ENCODE measurements around the gene SAMD9L.

The SAMD9L gene

DNA sequence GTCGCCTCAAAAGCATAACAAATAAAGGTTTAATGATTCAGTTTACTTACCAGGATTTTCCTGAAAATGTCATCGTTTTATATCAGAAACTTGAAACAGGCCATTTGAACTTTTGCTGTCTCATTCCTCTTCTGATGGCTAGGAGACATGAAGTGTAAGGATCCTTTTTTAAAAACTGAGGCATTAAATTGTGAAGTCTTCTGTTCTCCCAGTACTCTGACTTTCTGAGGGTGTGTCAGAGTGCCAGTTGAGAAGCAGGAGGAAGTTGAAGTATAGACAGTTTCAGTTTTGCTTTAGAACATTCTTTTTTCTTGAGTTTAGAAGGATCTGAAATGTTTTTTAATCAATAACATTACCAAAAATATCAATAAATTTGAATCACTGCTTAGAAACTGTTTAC lies at the start of gene SAMD9L:
SAMD9L (minus strand) TSS at position 242 of the 400 bp plus-strand sequence. CDS start 12,414 bp downstream, outside the sequence.
- Mint-ChIP-seq H3K27me3 (no peaks in the 10 kb centered on the region), H3K4me1 (ENCODE audit: low read depth) (peaks cover 38% of the 10 kb centered on the region), H3K27ac (peak within 1 kb of the TSS; percentile 88), H3K36me3 (ENCODE audit: low read depth) (peaks cover 12% of the 10 kb centered on the region), H3K4me3 (peak within 1 kb of the TSS; percentile 89), H3K9me3 (peaks cover 5% of the 10 kb centered on the region)

DNA sequence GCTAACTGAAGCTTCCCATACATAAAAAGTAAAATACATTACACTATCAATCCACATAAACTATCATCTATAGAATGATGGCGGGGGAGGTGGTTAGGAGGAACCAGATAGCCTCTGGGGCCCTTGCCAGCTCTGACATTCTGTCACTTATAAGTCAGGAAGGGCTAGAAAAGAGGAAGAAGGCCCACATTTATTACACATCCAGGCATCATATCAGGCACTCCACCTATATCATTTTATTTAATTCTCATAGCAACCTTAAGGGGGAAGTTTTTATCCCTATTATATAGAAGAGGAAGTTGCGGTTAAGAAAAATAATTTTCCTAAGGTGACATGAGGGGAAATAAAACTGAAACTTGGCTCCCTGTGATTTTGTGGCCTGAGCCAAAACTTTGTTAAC lies 48.2 kb upstream of the SAMD9L start:
- no peak overlapping the region for H3K27ac Mint-ChIP-seq
- H3K27me3 Mint-ChIP-seq = peaks cover 49% of the 10 kb centered on the region
- no peaks in the 10 kb centered on the region for H3K4me1 Mint-ChIP-seq (ENCODE audit: low read depth)
- H3K9me3 Mint-ChIP-seq = no peaks in the 10 kb centered on the region
- H3K36me3 Mint-ChIP-seq (ENCODE audit: low read depth) = no peaks in the 10 kb centered on the region
- H3K4me3 Mint-ChIP-seq = no peak overlapping the region

DNA sequence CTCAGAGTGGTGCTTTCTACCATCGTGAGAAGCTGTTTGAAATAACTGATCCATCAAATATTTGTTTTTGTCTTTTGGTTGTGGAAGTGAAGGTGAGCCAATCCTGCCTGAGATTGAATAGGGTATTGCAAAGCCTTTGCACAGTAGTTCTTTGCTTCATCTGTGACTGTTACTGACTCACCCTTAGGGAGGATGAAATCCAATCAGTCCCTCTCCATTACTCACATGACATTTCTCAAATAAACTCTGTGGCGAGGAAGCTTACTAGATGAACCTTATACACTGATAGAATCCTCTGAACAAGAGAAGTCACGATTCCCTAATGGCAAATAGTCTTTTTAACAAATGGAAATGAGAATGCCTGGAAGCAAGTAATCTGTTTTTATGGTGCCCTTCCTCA lies 46.2 kb upstream of the SAMD9L start:
- Mint-ChIP-seq H3K27me3 (peaks cover 50% of the 10 kb centered on the region), H3K36me3 (ENCODE audit: low read depth) (no peaks in the 10 kb centered on the region), H3K27ac (no peak overlapping the region), H3K9me3 (no peaks in the 10 kb centered on the region), H3K4me1 (ENCODE audit: low read depth) (no peaks in the 10 kb centered on the region), H3K4me3 (no peak overlapping the region)

DNA sequence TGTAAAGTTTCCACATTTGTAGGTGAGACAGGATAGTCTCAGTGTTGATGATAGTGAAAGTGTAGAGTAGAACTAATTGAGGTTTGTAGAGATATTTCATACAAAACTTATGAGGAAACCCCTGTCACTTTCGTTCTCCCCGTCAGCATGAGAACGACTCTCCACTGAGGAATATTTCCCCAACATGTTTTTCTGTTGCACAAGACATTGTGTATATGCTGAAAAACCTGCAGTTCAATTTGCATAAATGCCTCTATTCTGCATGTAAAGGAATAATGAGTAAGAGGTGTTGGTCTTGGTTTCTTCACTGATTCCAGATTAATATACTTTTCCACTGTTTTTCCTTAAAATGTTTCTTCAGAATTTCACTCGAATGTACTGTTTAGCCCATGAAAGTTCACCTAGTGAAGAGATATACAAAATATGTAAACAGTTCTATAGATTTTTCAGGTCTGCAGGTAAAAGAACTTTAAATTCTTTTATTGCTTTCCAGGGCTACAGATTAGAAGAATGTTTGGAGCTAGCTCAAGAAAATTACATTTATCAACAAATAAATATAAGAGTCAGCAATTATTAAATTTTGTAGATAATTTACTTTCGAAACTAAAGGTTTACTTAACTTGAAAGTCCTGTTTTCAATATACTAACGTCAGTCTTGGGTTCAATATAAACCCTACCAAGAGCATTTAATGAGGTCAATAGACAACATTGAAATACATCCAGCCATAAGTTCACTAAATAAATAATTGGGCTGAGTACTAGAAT lies 40.9 kb upstream of the SAMD9L start:
- Mint-ChIP-seq H3K9me3 (no peaks in the 10 kb centered on the region), H3K4me3 (no peak overlapping the region), H3K36me3 (ENCODE audit: low read depth) (no peaks in the 10 kb centered on the region), H3K4me1 (ENCODE audit: low read depth) (peaks cover 9% of the 10 kb centered on the region), H3K27me3 (peaks cover 49% of the 10 kb centered on the region), H3K27ac (no peak overlapping the region)

DNA sequence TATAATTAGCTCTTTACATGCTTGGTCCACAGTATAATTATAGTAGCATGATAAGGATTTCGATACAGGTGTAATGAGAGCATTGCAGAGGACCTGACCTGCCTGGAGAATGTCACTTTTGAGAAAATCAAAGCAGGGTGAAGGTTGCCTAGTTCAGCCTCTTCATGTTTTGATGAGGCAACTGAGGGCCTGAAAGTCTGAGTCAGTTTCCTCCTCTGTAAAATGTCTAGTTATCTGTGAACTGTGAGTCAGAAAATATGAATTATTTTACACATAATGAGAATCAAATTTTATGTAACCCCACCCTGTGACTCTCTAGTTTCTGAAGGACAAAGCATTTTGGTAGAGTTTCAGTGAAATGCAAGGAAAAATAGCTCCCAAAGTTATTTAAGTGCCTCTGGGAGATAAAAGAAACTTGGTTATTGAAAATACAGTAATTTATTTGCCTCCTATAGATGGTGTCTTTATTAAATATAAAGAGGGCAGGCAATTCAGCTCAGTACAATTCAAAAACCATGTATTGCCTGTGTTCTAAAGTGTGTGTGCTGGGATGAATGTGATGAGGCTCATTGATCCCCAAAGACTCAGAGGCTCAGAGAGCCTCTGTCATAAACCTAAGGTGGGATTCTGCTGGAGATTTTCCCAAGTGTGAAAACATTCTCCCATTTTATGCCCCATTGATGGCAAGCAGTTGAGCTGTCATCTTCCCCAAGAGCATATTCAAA lies 37.3 kb upstream of the SAMD9L start:
- Mint-ChIP-seq H3K4me3 (no peak overlapping the region), H3K9me3 (no peaks in the 10 kb centered on the region), H3K36me3 (ENCODE audit: low read depth) (no peaks in the 10 kb centered on the region), H3K27me3 (peaks cover 52% of the 10 kb centered on the region), H3K27ac (no peak overlapping the region), H3K4me1 (ENCODE audit: low read depth) (peaks cover 9% of the 10 kb centered on the region)

DNA sequence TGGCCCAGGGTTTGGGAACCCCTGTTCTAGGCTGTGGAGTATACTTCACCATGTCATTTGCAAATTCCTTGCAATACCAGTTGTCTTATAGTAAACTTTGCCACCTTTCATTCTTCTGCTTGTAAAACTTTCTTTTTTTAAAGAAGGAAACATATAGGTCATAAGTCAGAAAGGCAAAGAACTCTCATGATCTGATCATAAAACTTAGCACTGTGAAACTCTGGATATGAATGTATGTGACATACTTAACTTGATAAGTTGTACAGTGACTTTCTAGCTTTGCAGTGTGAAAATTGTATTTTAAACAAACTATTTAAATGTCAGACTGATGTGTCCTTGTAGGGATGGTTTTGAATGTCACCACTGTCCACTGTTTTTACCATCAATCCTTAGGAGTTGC lies 31.0 kb upstream of the SAMD9L start:
- Mint-ChIP-seq H3K9me3 (no peaks in the 10 kb centered on the region), H3K27ac (no peak overlapping the region)

DNA sequence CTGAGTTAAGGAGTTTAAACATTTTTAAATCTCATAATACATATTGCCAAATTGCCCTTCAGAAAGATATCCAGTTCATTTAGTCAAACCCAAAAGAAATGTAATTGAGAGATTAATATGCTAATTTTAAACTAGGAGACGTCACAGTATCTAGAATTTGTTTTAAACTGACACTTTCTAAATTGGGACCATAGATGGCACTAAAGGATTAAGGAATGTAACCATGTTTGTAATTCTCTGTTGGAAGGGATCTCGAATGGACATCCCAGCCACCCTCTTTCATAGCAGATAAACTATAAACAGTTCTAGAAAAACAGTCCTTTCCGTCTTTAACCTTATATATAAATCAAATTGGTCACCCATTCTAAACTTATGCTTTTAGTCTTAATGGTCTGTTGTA lies 30.0 kb upstream of the SAMD9L start:
- Mint-ChIP-seq H3K36me3 (ENCODE audit: low read depth) (no peaks in the 10 kb centered on the region), H3K4me3 (no peak overlapping the region), H3K27ac (no peak overlapping the region), H3K27me3 (peaks cover 42% of the 10 kb centered on the region), H3K9me3 (no peaks in the 10 kb centered on the region), H3K4me1 (ENCODE audit: low read depth) (no peaks in the 10 kb centered on the region)

More for the DNA sequence above, 31.0 kb upstream of the SAMD9L start:
- Mint-ChIP-seq H3K4me3 (no peak overlapping the region), H3K36me3 (ENCODE audit: low read depth) (no peaks in the 10 kb centered on the region), H3K27me3 (peaks cover 44% of the 10 kb centered on the region), H3K4me1 (ENCODE audit: low read depth) (no peaks in the 10 kb centered on the region)

DNA sequence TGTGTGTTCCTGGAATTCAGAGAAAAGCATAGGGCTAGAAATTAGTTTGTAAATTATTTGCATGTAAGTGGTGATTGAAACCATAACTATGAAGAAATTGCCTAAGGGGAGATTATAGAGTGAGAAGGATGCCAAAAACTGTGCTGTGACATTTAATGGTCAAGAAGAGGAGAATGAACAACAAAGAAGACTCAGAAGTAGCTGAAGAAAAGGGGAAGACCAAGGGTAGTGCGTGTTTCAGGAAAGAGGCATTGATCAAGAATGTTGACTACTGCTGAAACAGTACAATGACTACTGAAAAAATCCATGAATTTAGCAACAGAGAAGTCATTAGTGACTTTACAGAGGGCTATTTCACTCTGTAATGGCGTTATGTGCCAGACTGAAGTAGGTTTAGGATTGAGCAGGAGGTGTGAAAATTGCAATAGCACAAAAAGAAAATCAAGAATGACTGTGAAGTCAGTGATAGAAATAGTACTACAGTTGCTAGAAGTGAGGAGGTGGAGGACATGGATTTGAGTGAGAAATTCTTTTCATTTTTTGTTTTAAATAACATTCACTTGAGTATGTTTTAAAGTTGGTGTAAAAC lies 28.9 kb upstream of the SAMD9L start:
- peaks cover under 1% of the 10 kb centered on the region for H3K9me3 Mint-ChIP-seq
- H3K4me3 Mint-ChIP-seq = no peak overlapping the region
- H3K27me3 Mint-ChIP-seq = peaks cover 40% of the 10 kb centered on the region
- H3K27ac Mint-ChIP-seq = no peak overlapping the region
- H3K36me3 Mint-ChIP-seq (ENCODE audit: low read depth) = no peaks in the 10 kb centered on the region
- no peaks in the 10 kb centered on the region for H3K4me1 Mint-ChIP-seq (ENCODE audit: low read depth)

DNA sequence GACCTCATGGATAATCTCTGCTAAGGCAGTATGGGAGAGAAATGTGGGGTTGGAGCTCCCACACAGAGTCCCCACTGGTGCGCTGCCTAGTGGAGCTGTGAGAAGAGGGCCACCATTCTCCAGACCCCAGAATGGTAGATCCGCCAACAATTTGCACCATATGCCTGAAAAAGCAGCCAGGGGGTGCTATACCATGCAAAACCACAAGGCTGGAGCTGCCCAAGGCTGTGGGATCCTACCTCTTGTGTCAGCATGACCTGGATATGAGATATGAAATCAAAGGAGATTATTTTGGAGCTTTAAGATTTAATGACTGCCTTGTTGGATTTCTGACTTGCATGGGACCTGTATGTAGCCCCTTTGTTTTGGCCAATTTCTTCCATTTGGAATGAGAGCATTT lies 27.0 kb upstream of the SAMD9L start:
- Mint-ChIP-seq H3K36me3 (ENCODE audit: low read depth) (no peaks in the 10 kb centered on the region), H3K4me1 (ENCODE audit: low read depth) (no peaks in the 10 kb centered on the region), H3K27me3 (peaks cover 32% of the 10 kb centered on the region), H3K27ac (no peak overlapping the region), H3K4me3 (no peak overlapping the region), H3K9me3 (peaks cover 13% of the 10 kb centered on the region)

DNA sequence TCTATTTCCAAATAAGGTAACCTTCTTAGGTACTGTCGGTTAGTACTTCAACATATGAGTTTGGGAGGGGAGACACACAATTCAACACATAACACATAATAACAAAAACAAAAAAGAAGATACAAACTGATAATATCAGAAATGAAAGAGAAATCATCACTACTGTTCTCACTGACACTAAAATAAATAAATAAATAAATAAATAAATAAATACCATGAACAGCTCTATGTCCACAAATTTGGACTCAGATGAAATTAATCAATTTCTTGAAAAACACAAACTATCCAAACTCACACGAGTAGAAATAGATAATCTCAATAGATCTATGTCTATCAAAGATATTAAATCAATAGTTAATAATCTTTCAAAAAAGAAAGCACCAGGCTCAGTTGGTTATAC lies 24.5 kb upstream of the SAMD9L start:
- no peaks in the 10 kb centered on the region for H3K4me1 Mint-ChIP-seq (ENCODE audit: low read depth)
- peaks cover 21% of the 10 kb centered on the region for H3K9me3 Mint-ChIP-seq
- no peak overlapping the region for H3K4me3 Mint-ChIP-seq
- peaks cover 31% of the 10 kb centered on the region for H3K27me3 Mint-ChIP-seq
- H3K27ac Mint-ChIP-seq = no peak overlapping the region
- H3K36me3 Mint-ChIP-seq (ENCODE audit: low read depth) = no peaks in the 10 kb centered on the region

DNA sequence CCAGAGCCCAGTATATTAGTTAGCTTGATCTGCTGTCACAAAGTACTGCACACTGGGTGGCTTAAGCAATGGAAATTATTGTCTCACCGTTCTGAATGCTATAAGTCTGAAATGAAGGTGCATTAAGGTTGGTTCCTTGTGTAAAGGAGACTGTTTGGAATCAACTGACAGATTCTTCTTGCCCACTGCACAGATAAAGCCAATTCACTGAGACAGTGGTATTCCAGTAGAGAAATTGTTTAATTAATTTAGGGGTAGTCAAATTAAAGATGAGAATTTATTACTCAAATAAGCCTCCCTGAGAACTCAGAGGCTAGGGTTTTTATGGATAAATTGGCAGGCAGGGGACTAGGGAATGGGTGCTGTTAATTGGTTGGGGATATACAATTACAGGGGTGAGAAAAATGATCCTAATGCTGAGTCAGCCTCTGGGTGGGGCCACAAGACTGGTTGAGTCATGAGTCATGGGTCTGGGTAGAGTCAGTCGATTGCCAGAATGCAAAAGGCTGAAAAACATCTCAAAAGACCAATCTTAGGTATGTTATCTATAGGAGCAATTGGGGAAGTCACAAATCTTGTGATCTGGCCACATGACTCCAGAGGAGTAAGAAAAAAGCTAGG lies 23.5 kb upstream of the SAMD9L start:
- no peaks in the 10 kb centered on the region for H3K4me1 Mint-ChIP-seq (ENCODE audit: low read depth)

DNA sequence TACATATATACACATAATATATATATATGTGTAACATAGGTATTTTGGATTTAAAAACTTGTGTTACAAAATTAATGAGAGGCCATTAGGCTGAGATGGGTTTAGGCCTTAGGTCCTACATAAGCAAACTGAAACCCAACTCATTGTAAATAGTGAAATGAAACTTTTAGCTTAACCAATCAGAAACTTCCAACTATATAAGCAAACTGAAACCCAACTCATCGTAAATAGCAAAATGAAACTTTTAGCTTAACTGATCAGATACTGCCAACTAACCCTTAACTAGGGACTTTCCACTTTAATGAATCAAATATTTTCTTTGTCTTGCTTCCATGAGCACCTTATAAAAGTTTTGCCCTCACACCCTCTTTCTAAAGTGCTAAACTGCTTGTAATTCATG lies 17.3 kb upstream of the SAMD9L start:
- peaks cover 18% of the 10 kb centered on the region for H3K9me3 Mint-ChIP-seq
- no peaks in the 10 kb centered on the region for H3K27me3 Mint-ChIP-seq
- H3K27ac Mint-ChIP-seq = no peak overlapping the region

More for the DNA sequence above, 23.5 kb upstream of the SAMD9L start:
- Mint-ChIP-seq H3K27me3 (peaks cover 22% of the 10 kb centered on the region), H3K27ac (no peak overlapping the region), H3K4me3 (no peak overlapping the region), H3K9me3 (peaks cover 24% of the 10 kb centered on the region), H3K36me3 (ENCODE audit: low read depth) (no peaks in the 10 kb centered on the region)

DNA sequence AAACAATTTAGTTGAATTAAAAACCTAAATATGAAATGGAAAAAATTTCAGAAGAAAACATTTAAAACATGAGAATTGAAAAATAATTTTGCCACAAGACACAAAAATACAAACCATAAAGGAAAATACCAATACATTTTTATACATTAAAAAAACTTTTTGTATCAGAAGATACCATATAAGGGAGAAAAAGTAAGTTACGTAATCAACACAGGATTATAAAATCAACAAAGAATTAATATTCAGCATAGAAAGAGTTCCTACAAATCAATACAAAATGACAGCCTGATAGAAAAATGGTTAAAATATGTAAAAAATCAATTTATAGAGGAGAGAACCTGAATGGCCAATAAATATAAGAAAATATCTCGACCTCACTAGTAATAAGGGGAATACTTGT lies 16.6 kb upstream of the SAMD9L start:
- Mint-ChIP-seq H3K4me1 (ENCODE audit: low read depth) (peaks cover 3% of the 10 kb centered on the region), H3K9me3 (peaks cover 18% of the 10 kb centered on the region), H3K27me3 (no peaks in the 10 kb centered on the region), H3K27ac (no peak overlapping the region), H3K36me3 (ENCODE audit: low read depth) (no peaks in the 10 kb centered on the region), H3K4me3 (no peak overlapping the region)

More for the DNA sequence above, 17.3 kb upstream of the SAMD9L start:
- Mint-ChIP-seq H3K36me3 (ENCODE audit: low read depth) (no peaks in the 10 kb centered on the region), H3K4me3 (no peak overlapping the region), H3K4me1 (ENCODE audit: low read depth) (peaks cover 3% of the 10 kb centered on the region)

DNA sequence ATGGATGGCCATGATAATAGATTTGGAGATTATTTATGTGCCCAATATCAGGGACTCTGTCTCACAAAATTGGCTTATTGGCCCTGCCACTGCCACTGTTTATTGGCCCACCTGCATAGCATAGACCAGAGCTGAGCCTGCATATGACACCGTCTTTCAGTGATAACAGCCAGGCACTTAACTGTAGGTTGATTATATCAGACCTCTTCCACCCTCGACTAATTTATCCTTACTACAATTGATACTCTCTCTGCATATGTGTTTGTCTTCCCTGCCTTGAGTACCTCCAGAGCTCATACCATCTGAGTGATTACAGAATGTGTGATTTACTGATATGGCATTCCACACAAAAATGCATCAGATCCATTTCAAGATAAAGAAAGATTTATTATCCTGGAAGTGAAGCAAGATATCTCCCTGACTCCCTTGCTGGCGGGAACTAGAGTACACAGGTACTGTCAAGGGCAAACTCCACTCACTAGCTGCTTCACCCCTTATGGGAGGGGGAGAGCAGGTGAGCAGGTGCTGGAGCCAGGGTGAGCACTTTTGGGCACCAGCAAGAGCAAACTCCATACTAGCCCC lies 13.1 kb upstream of the SAMD9L start:
- H3K9me3 Mint-ChIP-seq = peaks cover 7% of the 10 kb centered on the region
- H3K36me3 Mint-ChIP-seq (ENCODE audit: low read depth) = no peaks in the 10 kb centered on the region
- H3K27ac Mint-ChIP-seq = no peak overlapping the region
- H3K27me3 Mint-ChIP-seq = no peaks in the 10 kb centered on the region
- H3K4me3 Mint-ChIP-seq = no peak overlapping the region
- peaks cover 3% of the 10 kb centered on the region for H3K4me1 Mint-ChIP-seq (ENCODE audit: low read depth)

DNA sequence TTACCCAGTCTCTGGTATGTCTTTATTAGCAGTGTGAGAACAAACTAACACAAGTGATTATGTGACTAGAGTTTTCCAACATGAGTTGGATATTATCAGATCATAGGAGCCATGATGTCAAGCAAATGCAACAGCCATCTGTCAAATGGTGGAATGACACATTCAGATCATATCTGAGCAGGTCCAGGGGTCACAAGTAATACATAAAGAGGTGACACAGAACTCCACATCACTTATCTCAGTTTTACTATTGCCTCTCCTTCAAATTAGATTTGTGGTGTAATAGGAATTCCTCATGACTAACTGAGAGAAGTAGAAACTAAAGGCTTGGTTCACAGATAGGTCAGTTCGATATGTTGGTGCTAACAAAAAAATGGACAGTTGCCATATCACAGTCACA lies 12.2 kb upstream of the SAMD9L start:
- Mint-ChIP-seq H3K27ac (no peak overlapping the region), H3K9me3 (peaks cover 7% of the 10 kb centered on the region), H3K4me1 (ENCODE audit: low read depth) (no peaks in the 10 kb centered on the region), H3K4me3 (no peak overlapping the region), H3K36me3 (ENCODE audit: low read depth) (no peaks in the 10 kb centered on the region), H3K27me3 (no peaks in the 10 kb centered on the region)
